Bronchial epithelial cell (primary cell): Measurements from ENCODE around the gene CEP152. TPM values are rescaled to one million over a fixed set of nuclear protein-coding genes. Genes with fewer than 3 reads are reported as not detected.

Experiments
- DNase-seq: peaks from one replicate; pipeline ENCODE4 v3.0.0-alpha.2; 2010; ENCODE audit warnings: low read depth
- FAIRE-seq: peaks from 2 replicates; lab custom pipeline; 2011; peaks lifted over from hg19 to GRCh38; lab: Jason Lieb, UNC
- H3K27me3 ChIP-seq: 2 replicates; pipeline ENCODE4 v1.5.1; 2011; ENCODE audit warnings: low read length; ENCODE audit not compliant: control insufficient read depth, insufficient read depth
- H3K36me3 ChIP-seq: 2 replicates; pipeline ENCODE4 v1.5.1; 2011; ENCODE audit warnings: low read length; ENCODE audit not compliant: control insufficient read depth, insufficient read depth
- H3K4me3 ChIP-seq: 2 replicates; pipeline ENCODE4 v1.5.1; 2011; ENCODE audit warnings: mild to moderate bottlenecking, low read depth, low read length, control low read depth
- total RNA-seq: library from RNA; depleted of rRNA; stranded (reverse); fragments of >200 nt; gene quantifications from 2 replicates; pipeline ENCODE4 v1.2.1, GENCODE V29; 2014
- TF ChIP-seq, protein P1 (sequence below): IDR thresholded peaks from 2 replicates; pipeline ENCODE4 v1.5.1; 2011; ENCODE audit warnings: mild to moderate bottlenecking, moderate library complexity, low read length, control low read depth, inconsistent platforms; ENCODE audit not compliant: insufficient read depth, severe bottlenecking

The CEP152 gene
- total RNA-seq, 1 donor from 2014 or later: 4.5 TPM

DNA sequence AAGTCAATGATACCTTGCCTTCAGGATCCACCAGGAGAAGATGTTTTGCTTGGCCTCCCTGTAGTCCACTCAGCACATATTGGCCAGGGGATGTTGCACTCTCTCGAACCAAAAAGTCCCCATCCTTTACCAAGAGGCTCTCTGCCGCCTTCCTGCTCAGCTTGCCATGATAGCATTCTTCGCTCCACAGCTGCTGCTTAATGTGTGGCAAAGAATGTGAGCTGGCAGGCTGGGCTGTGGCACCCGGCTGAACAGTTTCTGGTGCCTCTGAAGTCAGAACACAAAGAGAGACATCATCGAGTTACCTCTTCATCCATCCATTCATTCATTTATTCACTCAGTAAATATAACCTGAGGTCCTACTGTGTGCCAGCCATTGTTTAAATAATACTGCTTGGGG lies 23.9 kb upstream of the CEP152 start:
- Histone ChIP-seq H3K27me3 (no peaks in the 10 kb centered on the region), H3K4me3 (no peak overlapping the region), H3K36me3 (no peaks in the 10 kb centered on the region)
- DNase-seq: no peak
- FAIRE-seq: no peak
- TF ChIP-seq, protein P1, sequence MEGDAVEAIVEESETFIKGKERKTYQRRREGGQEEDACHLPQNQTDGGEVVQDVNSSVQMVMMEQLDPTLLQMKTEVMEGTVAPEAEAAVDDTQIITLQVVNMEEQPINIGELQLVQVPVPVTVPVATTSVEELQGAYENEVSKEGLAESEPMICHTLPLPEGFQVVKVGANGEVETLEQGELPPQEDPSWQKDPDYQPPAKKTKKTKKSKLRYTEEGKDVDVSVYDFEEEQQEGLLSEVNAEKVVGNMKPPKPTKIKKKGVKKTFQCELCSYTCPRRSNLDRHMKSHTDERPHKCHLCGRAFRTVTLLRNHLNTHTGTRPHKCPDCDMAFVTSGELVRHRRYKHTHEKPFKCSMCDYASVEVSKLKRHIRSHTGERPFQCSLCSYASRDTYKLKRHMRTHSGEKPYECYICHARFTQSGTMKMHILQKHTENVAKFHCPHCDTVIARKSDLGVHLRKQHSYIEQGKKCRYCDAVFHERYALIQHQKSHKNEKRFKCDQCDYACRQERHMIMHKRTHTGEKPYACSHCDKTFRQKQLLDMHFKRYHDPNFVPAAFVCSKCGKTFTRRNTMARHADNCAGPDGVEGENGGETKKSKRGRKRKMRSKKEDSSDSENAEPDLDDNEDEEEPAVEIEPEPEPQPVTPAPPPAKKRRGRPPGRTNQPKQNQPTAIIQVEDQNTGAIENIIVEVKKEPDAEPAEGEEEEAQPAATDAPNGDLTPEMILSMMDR: no peak

DNA sequence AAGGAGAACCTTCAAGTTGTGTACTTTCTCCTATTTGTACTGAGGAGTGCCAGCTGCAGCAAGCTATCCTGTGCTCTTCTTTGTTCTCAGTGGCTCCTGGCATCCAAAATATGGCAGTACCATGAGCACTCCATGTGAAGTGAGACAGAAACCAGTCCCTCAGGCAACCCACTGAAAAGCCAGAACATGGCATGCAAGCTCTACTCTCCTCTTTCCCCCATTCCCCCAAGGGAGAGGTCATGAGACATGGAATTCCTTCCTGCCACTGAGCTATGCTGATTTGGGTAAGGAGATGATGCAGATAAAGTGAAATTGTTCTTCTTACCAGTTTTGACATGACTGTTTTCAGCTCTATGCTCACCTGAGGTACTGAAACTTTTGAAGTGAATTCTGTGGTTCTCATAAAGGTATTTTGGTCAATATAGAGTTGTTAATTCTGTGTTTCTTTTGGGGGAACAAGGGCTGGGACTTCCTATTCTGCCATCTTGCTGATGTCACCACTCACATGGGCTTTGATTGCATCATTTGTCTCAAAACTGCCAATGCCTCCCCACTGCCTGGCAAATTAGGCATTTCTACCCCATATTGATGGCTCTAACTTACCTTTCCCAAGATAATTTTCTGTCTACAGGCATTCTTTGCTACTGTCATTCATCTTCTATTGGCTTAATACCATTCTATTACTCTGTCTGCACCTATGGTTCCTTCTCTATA lies 22.8 kb upstream of the CEP152 start:
- no peaks in the 10 kb centered on the region for H3K36me3 ChIP-seq
- H3K27me3 ChIP-seq: no peaks in the 10 kb centered on the region
- TF ChIP-seq, protein P1: no peak
- DNase-seq (no peak), FAIRE-seq (no peak)
- H3K4me3 ChIP-seq: no peak overlapping the region

DNA sequence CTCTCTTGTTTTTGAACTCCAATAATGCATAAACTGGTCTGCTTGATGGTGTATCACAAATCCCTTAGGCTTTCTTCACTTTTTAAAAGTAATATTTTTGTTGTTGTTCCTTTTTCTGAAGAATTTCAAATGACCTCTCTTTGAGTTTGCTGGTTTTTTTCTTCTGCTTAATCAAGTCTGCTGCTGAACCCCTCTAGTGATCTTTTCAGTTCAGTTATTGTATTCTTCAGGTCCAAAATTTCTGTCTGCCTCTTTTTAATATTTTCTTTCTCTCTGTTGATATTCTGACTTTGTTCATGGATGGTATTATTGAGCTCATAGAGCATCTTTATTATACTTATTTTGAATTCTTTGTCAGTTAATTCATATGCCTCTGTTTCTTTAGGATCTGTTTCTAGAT lies 21.8 kb upstream of the CEP152 start:
- Histone ChIP-seq H3K36me3 (no peaks in the 10 kb centered on the region), H3K4me3 (no peak overlapping the region), H3K27me3 (no peaks in the 10 kb centered on the region)
- DNase-seq (no peak), FAIRE-seq (no peak)
- TF ChIP-seq, protein P1: no peak

DNA sequence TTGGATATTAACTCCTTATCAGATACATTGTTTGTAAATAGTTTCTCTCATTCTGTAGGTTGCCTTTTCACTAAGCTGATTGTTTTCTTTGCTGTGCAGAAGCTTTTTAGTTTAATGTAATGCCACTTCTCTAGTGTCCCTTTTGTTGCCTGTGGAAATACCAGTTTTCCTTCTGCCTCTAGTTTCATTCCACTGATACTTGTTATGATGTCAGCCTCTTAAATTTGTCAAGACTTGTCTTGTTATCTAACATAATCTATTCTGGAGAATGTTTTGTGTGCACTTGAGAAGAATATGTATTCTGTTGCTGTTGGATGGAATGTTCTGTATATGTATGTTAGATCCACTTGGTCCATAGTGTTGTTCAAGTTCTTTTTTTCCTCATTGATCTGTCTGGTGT lies 18.0 kb upstream of the CEP152 start:
- TF ChIP-seq, protein P1: no peak
- Histone ChIP-seq H3K36me3 (no peaks in the 10 kb centered on the region), H3K4me3 (no peak overlapping the region), H3K27me3 (no peaks in the 10 kb centered on the region)
- no peak for FAIRE-seq
- peak; percentile 71 for DNase-seq

DNA sequence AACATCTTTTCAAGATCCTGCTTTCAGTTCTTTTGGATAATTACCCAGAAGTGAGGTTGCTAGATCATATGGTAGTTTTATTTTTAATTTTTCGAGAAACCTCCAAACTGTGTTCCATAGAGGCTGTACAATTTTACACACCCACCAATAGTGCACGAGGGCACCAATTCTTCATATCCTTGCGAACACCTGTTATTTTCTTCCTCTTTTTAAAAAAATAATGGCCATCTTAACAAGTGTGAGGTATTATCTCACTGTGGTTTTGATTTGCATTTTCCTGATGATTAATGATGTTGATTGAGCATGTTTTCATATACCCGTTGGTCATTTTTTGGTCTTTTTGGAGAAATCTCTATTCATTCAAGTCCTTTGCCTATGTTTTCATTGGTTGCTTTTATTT lies 17.6 kb upstream of the CEP152 start:
- DNase-seq: no peak
- H3K27me3 ChIP-seq: no peaks in the 10 kb centered on the region
- no peak overlapping the region for H3K4me3 ChIP-seq
- FAIRE-seq: no peak
- TF ChIP-seq, protein P1: no peak
- no peaks in the 10 kb centered on the region for H3K36me3 ChIP-seq

DNA sequence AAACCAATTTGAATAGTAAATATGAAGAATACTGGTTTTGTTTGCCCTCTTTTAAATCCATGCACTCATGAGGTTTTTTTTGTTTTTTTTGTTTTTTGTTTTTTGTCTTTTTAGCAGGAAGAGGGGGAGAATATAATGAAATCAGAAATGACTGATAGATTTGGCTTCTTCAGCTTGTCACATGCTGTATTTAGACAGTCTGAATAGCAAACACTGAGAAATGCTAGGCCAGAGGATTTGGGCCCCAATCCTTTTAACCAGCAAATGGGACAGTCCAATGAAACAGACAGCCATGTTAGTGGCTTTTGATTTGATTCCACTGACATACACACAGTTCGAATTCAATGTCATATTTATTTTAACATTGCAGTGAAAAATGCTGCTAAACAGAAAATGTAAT lies 14.2 kb upstream of the CEP152 start:
- DNase-seq (no peak), FAIRE-seq (no peak)
- TF ChIP-seq, protein P1: no peak
- Histone ChIP-seq H3K4me3 (no peak overlapping the region), H3K27me3 (no peaks in the 10 kb centered on the region), H3K36me3 (no peaks in the 10 kb centered on the region)
